Central memory CD8-positive, alpha-beta T cell (primary cell): ENCODE results near the gene FAM181A.

ENCODE experiments used
- ATAC-seq: fragments of 150-1000 bp; cut with Tn5 transposase; replicated peaks from 2 replicates; pipeline ENCODE4 v1.10.0; 2022; ENCODE audit warnings: mild to moderate bottlenecking, moderate FRiP score, moderate number of reproducible peaks; ENCODE audit not compliant: poor library complexity, severe bottlenecking; ENCODE audit errors: extremely low read depth
- DNase-seq, 2 donors: peaks; one replicate each; pipeline ENCODE4 v3.0.0; 2021; ENCODE audit warnings: low spot score in 2 of 2
- H3K27ac Mint-ChIP-seq: one replicate; pipeline ENCODE4 v1.8.0; 2022; ENCODE audit warnings: low read depth, mild to moderate bottlenecking, moderate library complexity, mixed read lengths
- H3K27me3 Mint-ChIP-seq: one replicate; pipeline ENCODE4 v1.8.0; 2022; ENCODE audit warnings: mixed read lengths
- H3K36me3 Mint-ChIP-seq: one replicate; pipeline ENCODE4 v1.8.0; 2022; ENCODE audit warnings: mild to moderate bottlenecking, moderate library complexity, mixed read lengths; ENCODE audit not compliant: insufficient read depth
- H3K4me1 Mint-ChIP-seq: one replicate; pipeline ENCODE4 v1.8.0; 2022; ENCODE audit warnings: mixed read lengths
- H3K4me3 Mint-ChIP-seq: one replicate; pipeline ENCODE4 v1.8.0; 2022; ENCODE audit warnings: mild to moderate bottlenecking, moderate library complexity, mixed read lengths
- H3K9me3 Mint-ChIP-seq: one replicate; pipeline ENCODE4 v1.8.0; 2022; ENCODE audit warnings: mixed read lengths

Gene FAM181A

GRCh38 chr14:93927800-93928145 is 629 bp downstream of the FAM181A start:
- DNase-seq, result no peak
- peaks cover 3% of the 10 kb centered on the region for H3K36me3 Mint-ChIP-seq
- no peak overlapping the region for H3K27ac Mint-ChIP-seq
- H3K9me3 Mint-ChIP-seq, result no peaks in the 10 kb centered on the region
- H3K27me3 Mint-ChIP-seq, result no peaks in the 10 kb centered on the region
- no peaks in the 10 kb centered on the region for H3K4me1 Mint-ChIP-seq
- no peak for ATAC-seq
- H3K4me3 Mint-ChIP-seq, result no peak overlapping the region

GRCh38 chr14:93928184-93929047 is 1.3 kb downstream of the FAM181A start:
- Mint-ChIP-seq H3K4me1 (no peaks in the 10 kb centered on the region), H3K9me3 (no peaks in the 10 kb centered on the region), H3K4me3 (no peak overlapping the region), H3K27ac (no peak overlapping the region), H3K27me3 (no peaks in the 10 kb centered on the region), H3K36me3 (peaks cover 3% of the 10 kb centered on the region)
- ATAC-seq (no peak), DNase-seq (no peak)

- H3K4me3 Mint-ChIP-seq, result no peak overlapping the region
- no peaks in the 10 kb centered on the region for H3K27me3 Mint-ChIP-seq
- no peaks in the 10 kb centered on the region for H3K9me3 Mint-ChIP-seq
- H3K27ac Mint-ChIP-seq, result no peak overlapping the region
- H3K36me3 Mint-ChIP-seq, result peaks cover 6% of the 10 kb centered on the region
- ATAC-seq (no peak), DNase-seq (no peak)
- no peaks in the 10 kb centered on the region for H3K4me1 Mint-ChIP-seq
Measured at GRCh38 chr14:93929048-93929535, 1.9 kb downstream of the FAM181A start.

- ATAC-seq, result no peak
- no peak for DNase-seq
- Mint-ChIP-seq H3K27ac (no peak overlapping the region), H3K36me3 (peaks cover 10% of the 10 kb centered on the region), H3K9me3 (no peaks in the 10 kb centered on the region), H3K4me3 (no peak overlapping the region), H3K27me3 (no peaks in the 10 kb centered on the region), H3K4me1 (no peaks in the 10 kb centered on the region)
Measured at GRCh38 chr14:93929657-93930056, 2.5 kb downstream of the FAM181A start.

- Mint-ChIP-seq H3K36me3 (peaks cover 16% of the 10 kb centered on the region), H3K4me1 (no peaks in the 10 kb centered on the region), H3K4me3 (no peak overlapping the region), H3K9me3 (no peaks in the 10 kb centered on the region), H3K27me3 (no peaks in the 10 kb centered on the region), H3K27ac (no peak overlapping the region)
- DNase-seq (no peak), ATAC-seq (no peak)
Measured at GRCh38 chr14:93930296-93930988, 3.3 kb downstream of the FAM181A start.

- Mint-ChIP-seq H3K4me3 (no peak overlapping the region), H3K36me3 (peaks cover 16% of the 10 kb centered on the region), H3K27ac (no peak overlapping the region), H3K4me1 (no peaks in the 10 kb centered on the region), H3K27me3 (no peaks in the 10 kb centered on the region), H3K9me3 (no peaks in the 10 kb centered on the region)
- DNase-seq, result no peak
- no peak for ATAC-seq
Measured at GRCh38 chr14:93930989-93931307, 3.8 kb downstream of the FAM181A start.

GRCh38 chr14:93932642-93933041 is 5.5 kb downstream of the FAM181A start:
- ATAC-seq (no peak), DNase-seq (no peak)
- Mint-ChIP-seq H3K27me3 (no peaks in the 10 kb centered on the region), H3K4me3 (no peak overlapping the region), H3K27ac (no peak overlapping the region), H3K9me3 (no peaks in the 10 kb centered on the region), H3K36me3 (peaks cover 18% of the 10 kb centered on the region), H3K4me1 (no peaks in the 10 kb centered on the region)

- no peaks in the 10 kb centered on the region for H3K9me3 Mint-ChIP-seq
Measured at GRCh38 chr14:93935213-93935612, 8.1 kb downstream of the FAM181A start.

GRCh38 chr14:93936245-93936644 is 9.1 kb downstream of the FAM181A start:
- no peak for DNase-seq
- no peak for ATAC-seq
- Mint-ChIP-seq H3K9me3 (no peaks in the 10 kb centered on the region), H3K36me3 (peaks cover 16% of the 10 kb centered on the region), H3K27ac (peak overlapping the region; percentile 25), H3K4me1 (peaks cover 5% of the 10 kb centered on the region), H3K27me3 (no peaks in the 10 kb centered on the region), H3K4me3 (no peak overlapping the region)

More at GRCh38 chr14:93935213-93935612, 8.1 kb downstream of the FAM181A start:
- H3K4me3 Mint-ChIP-seq, result no peak overlapping the region
- no peak for ATAC-seq
- H3K27me3 Mint-ChIP-seq, result no peaks in the 10 kb centered on the region
- DNase-seq, result no peak
- no peak overlapping the region for H3K27ac Mint-ChIP-seq
- peaks cover 16% of the 10 kb centered on the region for H3K36me3 Mint-ChIP-seq
- H3K4me1 Mint-ChIP-seq, result no peaks in the 10 kb centered on the region

- H3K36me3 Mint-ChIP-seq, result peaks cover 16% of the 10 kb centered on the region
- no peak overlapping the region for H3K4me3 Mint-ChIP-seq
- no peak overlapping the region for H3K27ac Mint-ChIP-seq
- ATAC-seq (no peak), DNase-seq (no peak)
- H3K4me1 Mint-ChIP-seq, result peaks cover 5% of the 10 kb centered on the region
- H3K27me3 Mint-ChIP-seq, result no peaks in the 10 kb centered on the region
- no peaks in the 10 kb centered on the region for H3K9me3 Mint-ChIP-seq
Measured at GRCh38 chr14:93936926-93937325, 9.8 kb downstream of the FAM181A start.

GRCh38 chr14:93937519-93937918 is 10.4 kb downstream of the FAM181A start:
- peaks cover 5% of the 10 kb centered on the region for H3K4me1 Mint-ChIP-seq
- DNase-seq (no peak), ATAC-seq (no peak)
- no peak overlapping the region for H3K4me3 Mint-ChIP-seq
- peaks cover 17% of the 10 kb centered on the region for H3K36me3 Mint-ChIP-seq
- no peak overlapping the region for H3K27ac Mint-ChIP-seq
- H3K27me3 Mint-ChIP-seq, result no peaks in the 10 kb centered on the region
- H3K9me3 Mint-ChIP-seq, result no peaks in the 10 kb centered on the region

- ATAC-seq, result no peak
- Mint-ChIP-seq H3K27me3 (no peaks in the 10 kb centered on the region), H3K36me3 (peaks cover 16% of the 10 kb centered on the region), H3K4me3 (peak overlapping the region; percentile 49), H3K4me1 (peaks cover 5% of the 10 kb centered on the region), H3K27ac (no peak overlapping the region), H3K9me3 (no peaks in the 10 kb centered on the region)
- DNase-seq, result no peak
Measured at GRCh38 chr14:93938751-93939303, 11.7 kb downstream of the FAM181A start.
